Measurements from ENCODE around the gene ZBTB20.

The ZBTB20 gene

DNA sequence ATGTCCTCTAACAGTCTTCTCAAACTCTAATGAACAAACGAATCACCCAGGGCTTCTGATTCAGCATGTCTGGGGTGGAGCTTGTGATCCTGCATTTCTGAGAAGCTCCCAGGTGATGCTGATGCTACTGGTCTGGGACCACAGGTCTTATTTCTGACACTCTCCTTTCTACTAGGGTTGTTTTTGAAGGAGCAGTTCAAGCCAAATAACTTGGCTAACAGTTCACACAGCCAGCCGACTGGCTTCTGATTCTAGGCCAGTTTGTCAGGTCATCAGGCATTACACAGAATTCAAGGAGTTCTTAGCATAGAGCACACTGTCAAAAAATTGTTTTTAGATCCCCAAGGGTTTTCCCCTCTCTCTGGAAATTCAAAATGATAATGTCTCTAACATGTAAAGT is 752.5 kb downstream of the ZBTB20 start:
- H3K27ac ChIP-seq (ENCODE audit: low read length), result no peak overlapping the region
- no peaks in the 10 kb centered on the region for H3K36me3 ChIP-seq (replicated peaks; ENCODE audit: low read depth, low read length)
- H3K27me3 ChIP-seq (ENCODE audit: low read depth, low read length), result no peaks in the 10 kb centered on the region
- H3K9me3 ChIP-seq (ENCODE audit: insufficient read depth, low read length), result no peaks in the 10 kb centered on the region
- no peak overlapping the region for H3K9ac ChIP-seq (ENCODE audit: low read length)
- H3K4me3 ChIP-seq (ENCODE audit: low read length), result no peak overlapping the region
- H3K4me2 ChIP-seq (ENCODE audit: low read length), result no peak overlapping the region
- no peak for TF ChIP-seq EZH2phosphoT487 (IDR thresholded peaks at IDR 0.05; ENCODE audit: low read depth)
- TF ChIP-seq, protein P1, sequence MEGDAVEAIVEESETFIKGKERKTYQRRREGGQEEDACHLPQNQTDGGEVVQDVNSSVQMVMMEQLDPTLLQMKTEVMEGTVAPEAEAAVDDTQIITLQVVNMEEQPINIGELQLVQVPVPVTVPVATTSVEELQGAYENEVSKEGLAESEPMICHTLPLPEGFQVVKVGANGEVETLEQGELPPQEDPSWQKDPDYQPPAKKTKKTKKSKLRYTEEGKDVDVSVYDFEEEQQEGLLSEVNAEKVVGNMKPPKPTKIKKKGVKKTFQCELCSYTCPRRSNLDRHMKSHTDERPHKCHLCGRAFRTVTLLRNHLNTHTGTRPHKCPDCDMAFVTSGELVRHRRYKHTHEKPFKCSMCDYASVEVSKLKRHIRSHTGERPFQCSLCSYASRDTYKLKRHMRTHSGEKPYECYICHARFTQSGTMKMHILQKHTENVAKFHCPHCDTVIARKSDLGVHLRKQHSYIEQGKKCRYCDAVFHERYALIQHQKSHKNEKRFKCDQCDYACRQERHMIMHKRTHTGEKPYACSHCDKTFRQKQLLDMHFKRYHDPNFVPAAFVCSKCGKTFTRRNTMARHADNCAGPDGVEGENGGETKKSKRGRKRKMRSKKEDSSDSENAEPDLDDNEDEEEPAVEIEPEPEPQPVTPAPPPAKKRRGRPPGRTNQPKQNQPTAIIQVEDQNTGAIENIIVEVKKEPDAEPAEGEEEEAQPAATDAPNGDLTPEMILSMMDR (IDR thresholded peaks at IDR 0.05; ENCODE audit: low read depth, low read length), result no peak
- H2AFZ ChIP-seq (ENCODE audit: low read depth, low read length), result no peak overlapping the region
- no peaks in the 10 kb centered on the region for H3K79me2 ChIP-seq (ENCODE audit: low read length)
- peaks cover 5% of the 10 kb centered on the region; the same call in 1 of the 2 replicates for H3K4me1 ChIP-seq (ENCODE audit: low read length)
- no peaks in the 10 kb centered on the region for H4K20me1 ChIP-seq (ENCODE audit: insufficient read depth, low read length)

DNA sequence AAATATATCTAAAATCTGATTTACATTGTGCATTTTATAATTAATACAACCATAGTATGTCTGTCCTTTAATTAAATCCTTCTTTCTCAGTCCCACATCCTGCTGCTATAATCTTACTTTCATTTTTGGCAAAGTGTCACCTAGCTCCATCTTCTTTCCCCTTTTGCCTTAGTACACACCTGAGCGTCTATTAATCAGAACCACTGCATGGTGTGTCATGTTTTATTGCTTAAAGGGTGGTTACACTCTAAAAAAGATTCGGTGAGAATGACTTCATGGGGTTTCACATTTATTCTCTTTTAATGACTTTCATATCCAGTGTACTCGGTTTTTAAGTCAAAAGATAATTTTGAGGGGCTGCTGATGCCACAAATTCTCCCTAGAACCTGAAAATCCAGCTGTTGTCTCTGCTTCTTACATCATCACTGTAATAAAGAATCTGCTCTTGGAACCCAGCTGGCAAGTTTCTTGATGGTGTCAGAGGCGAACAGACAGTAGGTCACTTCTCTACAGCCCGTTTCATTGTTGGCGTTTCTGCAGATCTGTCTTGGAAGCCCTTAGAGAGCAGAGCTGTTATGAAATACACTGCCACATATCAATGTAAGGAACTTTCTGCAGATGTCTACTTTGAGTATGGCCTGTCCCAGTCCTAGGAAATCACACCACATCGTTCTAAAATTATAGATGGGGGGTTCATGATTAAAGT is 753.6 kb downstream of the ZBTB20 start:
- no peak overlapping the region for H3K27ac ChIP-seq (ENCODE audit: low read length)
- no peak overlapping the region for H3K9ac ChIP-seq (ENCODE audit: low read length)
- no peaks in the 10 kb centered on the region for H3K79me2 ChIP-seq (ENCODE audit: low read length)
- H4K20me1 ChIP-seq (ENCODE audit: insufficient read depth, low read length), result no peaks in the 10 kb centered on the region
- H2AFZ ChIP-seq (ENCODE audit: low read depth, low read length), result no peak overlapping the region
- H3K27me3 ChIP-seq (ENCODE audit: low read depth, low read length), result no peaks in the 10 kb centered on the region
- no peaks in the 10 kb centered on the region for H3K9me3 ChIP-seq (ENCODE audit: insufficient read depth, low read length)
- no peaks in the 10 kb centered on the region for H3K36me3 ChIP-seq (replicated peaks; ENCODE audit: low read depth, low read length)
- no peak overlapping the region for H3K4me2 ChIP-seq (ENCODE audit: low read length)
- H3K4me1 ChIP-seq (ENCODE audit: low read length), result peaks cover 5% of the 10 kb centered on the region; the same call in 1 of the 2 replicates
- H3K4me3 ChIP-seq (ENCODE audit: low read length), result no peak overlapping the region
- TF ChIP-seq, protein P1 (IDR thresholded peaks at IDR 0.05; ENCODE audit: low read depth, low read length), result no peak
- no peak for TF ChIP-seq EZH2phosphoT487 (IDR thresholded peaks at IDR 0.05; ENCODE audit: low read depth)

DNA sequence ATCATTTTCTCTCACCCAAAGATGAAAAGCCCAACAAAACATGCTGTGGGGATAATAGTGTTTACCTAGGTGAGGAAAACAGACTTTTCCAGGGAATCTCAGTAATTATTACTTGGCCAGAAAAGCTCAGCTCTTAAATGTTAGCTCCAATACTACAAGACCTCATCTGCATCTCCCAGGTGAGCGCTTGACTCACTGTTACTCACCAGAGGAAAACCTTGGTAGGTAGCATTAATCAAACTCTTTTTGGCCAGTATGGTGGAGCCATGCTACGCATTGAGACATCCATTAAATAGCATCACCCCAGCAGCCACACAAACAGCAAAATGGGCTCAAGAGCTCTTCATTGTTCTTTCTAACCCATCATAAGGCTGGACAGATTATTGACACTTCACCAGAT is 754.3 kb downstream of the ZBTB20 start:
- H3K27me3 ChIP-seq (ENCODE audit: low read depth, low read length), result no peaks in the 10 kb centered on the region
- H3K4me1 ChIP-seq (ENCODE audit: low read length), result peaks cover 5% of the 10 kb centered on the region; the same call in 1 of the 2 replicates
- no peaks in the 10 kb centered on the region for H3K9me3 ChIP-seq (ENCODE audit: insufficient read depth, low read length)
- no peaks in the 10 kb centered on the region for H3K79me2 ChIP-seq (ENCODE audit: low read length)
- no peak overlapping the region for H2AFZ ChIP-seq (ENCODE audit: low read depth, low read length)
- H3K4me2 ChIP-seq (ENCODE audit: low read length), result no peak overlapping the region
- no peak overlapping the region for H3K9ac ChIP-seq (ENCODE audit: low read length)
- H4K20me1 ChIP-seq (ENCODE audit: insufficient read depth, low read length), result no peaks in the 10 kb centered on the region
- H3K36me3 ChIP-seq (replicated peaks; ENCODE audit: low read depth, low read length), result no peaks in the 10 kb centered on the region
- no peak for TF ChIP-seq EZH2phosphoT487 (IDR thresholded peaks at IDR 0.05; ENCODE audit: low read depth)
- TF ChIP-seq, protein P1 (IDR thresholded peaks at IDR 0.05; ENCODE audit: low read depth, low read length), result no peak
- H3K4me3 ChIP-seq (ENCODE audit: low read length), result no peak overlapping the region
- no peak overlapping the region for H3K27ac ChIP-seq (ENCODE audit: low read length)

DNA sequence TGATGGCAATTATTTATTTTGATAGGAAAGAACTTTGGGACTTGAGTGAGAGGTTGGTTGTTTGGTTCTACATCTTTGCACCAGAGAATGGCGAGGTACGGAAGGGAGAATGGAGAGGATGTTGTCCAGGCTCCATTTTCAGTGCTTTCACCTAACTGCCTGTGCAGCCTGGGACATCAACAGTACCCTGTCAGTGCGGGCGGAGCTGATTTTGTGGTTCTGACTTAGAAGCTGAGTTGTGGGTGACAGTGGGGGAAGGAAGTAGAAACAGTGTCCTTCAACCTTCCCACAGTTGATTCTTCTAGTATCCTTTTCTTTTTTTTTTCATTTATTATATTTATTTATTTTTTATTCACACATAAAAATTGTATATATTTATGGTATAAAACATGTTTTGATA is 757.9 kb downstream of the ZBTB20 start:
- H3K9me3 ChIP-seq (ENCODE audit: insufficient read depth, low read length), result no peaks in the 10 kb centered on the region
- TF ChIP-seq, protein P1 (IDR thresholded peaks at IDR 0.05; ENCODE audit: low read depth, low read length), result no peak
- TF ChIP-seq EZH2phosphoT487 (IDR thresholded peaks at IDR 0.05; ENCODE audit: low read depth), result no peak
- H3K9ac ChIP-seq (ENCODE audit: low read length), result no peak overlapping the region
- H2AFZ ChIP-seq (ENCODE audit: low read depth, low read length), result no peak overlapping the region
- no peak overlapping the region for H3K4me2 ChIP-seq (ENCODE audit: low read length)
- H3K27me3 ChIP-seq (ENCODE audit: low read depth, low read length), result no peaks in the 10 kb centered on the region
- peaks cover 8% of the 10 kb centered on the region for H3K4me1 ChIP-seq (ENCODE audit: low read length)
- no peaks in the 10 kb centered on the region for H3K79me2 ChIP-seq (ENCODE audit: low read length)
- H3K27ac ChIP-seq (ENCODE audit: low read length), result no peak overlapping the region
- no peaks in the 10 kb centered on the region for H3K36me3 ChIP-seq (replicated peaks; ENCODE audit: low read depth, low read length)
- no peaks in the 10 kb centered on the region for H4K20me1 ChIP-seq (ENCODE audit: insufficient read depth, low read length)
- no peak overlapping the region for H3K4me3 ChIP-seq (ENCODE audit: low read length)

All from OCI-LY3 (cell line).